IMR-90 (cell line): ENCODE measurements around the gene SAPCD1. TPM values are rescaled to one million over a fixed set of nuclear protein-coding genes. Genes with fewer than 3 reads are reported as not detected.

Source experiments
- ATAC-seq: fragments of 200-7000 bp; cut with Tn5 transposase; 2 replicates; pipeline ENCODE4 v1.9.1; 2020; ENCODE audit warnings: low read depth, mild to moderate bottlenecking, moderate library complexity
- BruUV-seq: library from RNA; stranded (reverse); fragments of 400-500 nt; replicated peaks from 2 replicates; lab custom pipeline; 2021; lab: Mats Ljungman, UMichigan
- CTCF ChIA-PET: fragments of 300-600 bp; formaldehyde crosslinking; extraction: SDS; loops from one replicate; lab custom pipeline; 2021; ENCODE audit warnings: antibody characterized with exemption; lab: Yijun Ruan, JAX
- POLR2A ChIA-PET: fragments of 300-600 bp; sonication (Branson Sonifier 250); formaldehyde crosslinking; loops from one replicate; lab custom pipeline; 2022; ENCODE audit warnings: antibody characterized with exemption; ENCODE audit not compliant: unreplicated experiment; lab: Charles Lee
- DNase-seq: peaks from one replicate; pipeline ENCODE4 v3.0.0; 2013
- H2AFZ ChIP-seq: replicated peaks from 2 replicates; pipeline ENCODE3; 2013; ENCODE audit warnings: low read length, mild to moderate bottlenecking; ENCODE audit not compliant: poor library complexity
- H2AK5ac ChIP-seq: 2 replicates; pipeline ENCODE4 v1.6.1; 2013; ENCODE audit warnings: low read depth, low read length, inconsistent platforms
- H2AK9ac ChIP-seq: replicated peaks from 2 replicates; pipeline ENCODE3; 2013; ENCODE audit warnings: mild to moderate bottlenecking, low read depth, low read length, moderate library complexity; ENCODE audit not compliant: poor library complexity
- H2BK120ac ChIP-seq: 2 replicates; pipeline ENCODE4 v1.6.1; 2013; ENCODE audit warnings: low read depth, low read length, inconsistent platforms
- H2BK15ac ChIP-seq: 3 replicates; pipeline ENCODE4 v1.6.1; 2013; ENCODE audit warnings: low read depth, low read length, inconsistent platforms
- H2BK20ac ChIP-seq: 2 replicates; pipeline ENCODE4 v1.6.1; 2013; ENCODE audit warnings: low read depth, mild to moderate bottlenecking, inconsistent platforms, low read length, moderate library complexity
- H2BK5ac ChIP-seq: 2 replicates; pipeline ENCODE4 v1.6.1; 2013; ENCODE audit warnings: mild to moderate bottlenecking, low read depth, low read length, inconsistent platforms; ENCODE audit not compliant: poor library complexity, severe bottlenecking
- H3K14ac ChIP-seq: replicated peaks from 2 replicates; pipeline ENCODE4 v1.6.1; 2013; ENCODE audit warnings: low read depth, low read length, inconsistent platforms
- H3K18ac ChIP-seq: 2 replicates; pipeline ENCODE4 v1.6.1; 2013; ENCODE audit warnings: low read depth, low read length, control low read depth
- H3K23ac ChIP-seq: 2 replicates; pipeline ENCODE4 v1.6.1; 2013; ENCODE audit warnings: low read depth, low read length, inconsistent platforms
- H3K27ac ChIP-seq: 2 replicates; pipeline ENCODE4 v1.5.1; 2013; ENCODE audit warnings: mild to moderate bottlenecking, control low read depth, low read length; ENCODE audit not compliant: insufficient read depth
- H3K27me3 ChIP-seq: 2 replicates; pipeline ENCODE4 v1.6.1; 2013; ENCODE audit warnings: low read length; ENCODE audit not compliant: control insufficient read depth, insufficient read depth
- H3K36me3 ChIP-seq: 2 replicates; pipeline ENCODE4 v1.6.1; 2013; ENCODE audit warnings: low read length, mixed read lengths; ENCODE audit not compliant: control insufficient read depth, insufficient read depth
- H3K4ac ChIP-seq: 2 replicates; pipeline ENCODE4 v1.6.1; 2013; ENCODE audit warnings: low read depth, low read length, inconsistent platforms
- H3K4me1 ChIP-seq: 2 replicates; pipeline ENCODE4 v1.6.1; 2013; ENCODE audit warnings: low read length, mixed read lengths; ENCODE audit not compliant: control insufficient read depth, insufficient read depth
- H3K4me2 ChIP-seq: 2 replicates; pipeline ENCODE4 v1.6.1; 2013; ENCODE audit warnings: low read depth, mild to moderate bottlenecking, control low read depth, low read length, moderate library complexity
- H3K4me3 ChIP-seq: 2 replicates; pipeline ENCODE4 v1.5.1; 2013; ENCODE audit warnings: low read depth, mild to moderate bottlenecking, control low read depth, low read length, moderate library complexity; ENCODE audit not compliant: insufficient read depth
- H3K56ac ChIP-seq: 2 replicates; pipeline ENCODE4 v1.6.1; 2013; ENCODE audit warnings: low read length, inconsistent platforms; ENCODE audit not compliant: insufficient read depth; ENCODE audit errors: extremely low read depth
- H3K79me1 ChIP-seq, 2 experiments: 2 replicates each; pipeline ENCODE4 v1.6.1; 2013; ENCODE audit warnings: low read length in 2 of 2, inconsistent platforms in 1 of 2, low read depth in 1 of 2
- H3K9ac ChIP-seq: 2 replicates; pipeline ENCODE4 v1.6.1; 2013; ENCODE audit warnings: low read depth, low read length, control low read depth
- H3K9me1 ChIP-seq: 2 replicates; pipeline ENCODE4 v1.6.1; 2013; ENCODE audit warnings: low read length, inconsistent platforms; ENCODE audit not compliant: insufficient read depth
- H3K9me3 ChIP-seq: 2 replicates; pipeline ENCODE4 v1.6.1; 2013; ENCODE audit warnings: low read length; ENCODE audit not compliant: control insufficient read depth, insufficient read depth
- H4K20me1 ChIP-seq: 2 replicates; pipeline ENCODE4 v1.6.1; 2013; ENCODE audit warnings: low read length, inconsistent platforms; ENCODE audit not compliant: insufficient read depth
- H4K5ac ChIP-seq: 2 replicates; pipeline ENCODE4 v1.6.1; 2013; ENCODE audit warnings: mild to moderate bottlenecking, low read depth, low read length, control low read depth
- H4K8ac ChIP-seq, 2 experiments: 2 replicates each; pipeline ENCODE4 v1.6.1; 2013; ENCODE audit warnings: low read depth in 2 of 2, low read length in 2 of 2, control low read depth in 1 of 2, inconsistent platforms in 1 of 2
- H4K91ac ChIP-seq: 2 replicates; pipeline ENCODE4 v1.6.1; 2013; ENCODE audit warnings: low read depth, low read length, inconsistent platforms; ENCODE audit not compliant: insufficient read depth
- BHLHE40 ChIP-seq: fragments of 150-350 bp; IDR thresholded peaks from 2 replicates; pipeline ENCODE4 v1.6.1; 2016; ENCODE audit warnings: mild to moderate bottlenecking, low read depth, low read length
- FOS ChIP-seq: fragments of 150-350 bp; IDR thresholded peaks from 2 replicates; pipeline ENCODE4 v1.6.1; 2016; ENCODE audit warnings: low read depth, low read length
- MXI1 ChIP-seq: IDR thresholded peaks from 2 replicates; pipeline ENCODE4 v1.6.1; 2012; ENCODE audit warnings: low read depth, mild to moderate bottlenecking, low read length, moderate library complexity, borderline replicate concordance
- POLR2A ChIP-seq: IDR thresholded peaks from 2 replicates; pipeline ENCODE4 v1.6.1; 2012; ENCODE audit warnings: mild to moderate bottlenecking, low read depth, low read length
- RFX5 ChIP-seq: IDR thresholded peaks from 2 replicates; pipeline ENCODE4 v1.8.0; 2012; ENCODE audit warnings: low read depth, mild to moderate bottlenecking, low read length, moderate library complexity
- WGBS, 2 experiments: methylation state at CpG; one replicate each; pipeline versions ENCODE4 v1.1.5 to v1.1.7; 2013; ENCODE audit warnings: missing lambda C conversion rate in 2 of 2; ENCODE audit not compliant: insufficient read length in 1 of 2; ENCODE audit errors: extremely low coverage in 2 of 2; 5-methylcytosine and 5-hydroxymethylcytosine counted together
- dilution Hi-C: fragments of 300-500 bp; cut with HindIII; formaldehyde crosslinking; loops from one replicate; pipeline ENCODE4 v1.14.3; 2018; ENCODE audit warnings: low sequenced_read_pairs; ENCODE audit not compliant: unreplicated experiment
- in situ Hi-C: fragments of 300-500 bp; cut with MboI; formaldehyde crosslinking; loops from 3 replicates; pipeline ENCODE4 v1.14.3; 2019; ENCODE audit warnings: low sequenced_read_pairs, inconsistent platforms, mixed read lengths
- intact Hi-C: fragments of 100-400 bp; cut with micrococcal nuclease; formaldehyde crosslinking; loops from 2 replicates; pipeline ENCODE4 v1.10.0; 2022
- polyA plus RNA-seq, 3 experiments: library from polyadenylated mRNA; depleted of rRNA; stranded (reverse); fragments of >200 nt; gene quantifications; 2 replicates each; pipeline ENCODE4 v1.2.3, GENCODE V29; 2012; ENCODE audit warnings: low replicate concordance in 1 of 3
- total RNA-seq: library from RNA; depleted of rRNA; stranded (reverse); fragments of >200 nt; gene quantifications from 2 replicates; pipeline ENCODE4 v1.2.3, GENCODE V29; 2012

SAPCD1 gene
- total and polyA plus RNA-seq, 2 of the 4 experiments (the other 2 are of a cell fraction), result 2.3 TPM; not detected in 1

DNA sequence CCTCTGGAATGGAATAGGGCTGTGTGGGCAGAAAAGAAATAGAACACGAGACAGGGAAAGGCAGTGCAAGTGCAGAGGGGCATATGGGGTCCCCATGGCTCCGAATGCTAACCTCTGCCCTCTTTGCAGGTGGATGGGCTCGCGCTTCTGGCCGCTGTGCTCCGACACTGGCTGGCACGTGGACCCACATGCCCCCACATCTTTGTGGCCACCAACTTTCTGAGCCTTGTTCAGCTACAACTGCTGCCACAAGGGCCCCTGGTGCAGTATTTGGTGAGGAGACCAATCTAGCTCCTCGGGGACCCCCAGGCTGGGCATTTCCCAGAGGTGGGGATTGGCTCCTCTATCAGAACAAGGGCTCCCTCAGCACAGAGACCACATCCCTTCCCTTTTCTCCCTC is 1.1 kb upstream of the SAPCD1 start:
- dilution Hi-C loops, result no loop called here
- TF ChIP-seq BHLHE40 (no peak), MXI1 (no peak), POLR2A (no peak), FOS (no peak), RFX5 (no peak)
- WGBS, 2 experiments, result 100% methylated on average over 2 of the region's 8 CpGs; no CpG with 5 or more reads in 1 of the 2 experiments

More for the DNA sequence above, 1.1 kb upstream of the SAPCD1 start:
- intact Hi-C loops, result no loop called here
- Histone ChIP-seq H3K9me1 (peaks cover 12% of the 10 kb centered on the region), H2AFZ (no peak overlapping the region), H3K4me2 (no peak overlapping the region), H2BK120ac (no peak overlapping the region), H2AK9ac (no peak overlapping the region), H2BK15ac (no peak overlapping the region), H3K36me3 (peaks cover 7% of the 10 kb centered on the region; the same call in 1 of the 2 replicates), H3K23ac (no peak overlapping the region), H3K79me1 (no peaks in the 10 kb centered on the region), H2AK5ac (no peak overlapping the region), H3K14ac (no peak overlapping the region), H3K9me3 (no peaks in the 10 kb centered on the region), H3K27me3 (no peaks in the 10 kb centered on the region), H2BK5ac (no peak overlapping the region), H3K4ac (no peak overlapping the region), H4K20me1 (no peaks in the 10 kb centered on the region), H2BK20ac (no peak overlapping the region), H4K8ac (no peak overlapping the region), H3K27ac (no peak overlapping the region), H3K9ac (no peak overlapping the region), H3K56ac (no peak overlapping the region), H4K5ac (no peak overlapping the region), H3K18ac (no peak overlapping the region), H3K4me1 (peaks cover 4% of the 10 kb centered on the region), H4K91ac (no peak overlapping the region), H3K4me3 (no peak overlapping the region)
- POLR2A ChIA-PET, result no interaction called here
- BruUV-seq, result no TSS peak
- ATAC-seq (no peak), DNase-seq (no peak)
- CTCF ChIA-PET, result no interaction called here
- in situ Hi-C loops, result no loop called here
